Glutamatergic neuron (in vitro differentiated cells): ENCODE results near the gene RTL10. TPM values are rescaled to one million over a fixed set of nuclear protein-coding genes. Genes with fewer than 3 reads are reported as not detected.

Experiments used
- DNase-seq: peaks from one replicate; pipeline ENCODE4 v3.0.0; 2022
- H3K27ac Mint-ChIP-seq: one replicate; pipeline ENCODE4 v1.8.0; 2020; ENCODE audit warnings: mild to moderate bottlenecking, mixed read lengths, inconsistent platforms; ENCODE audit not compliant: unreplicated experiment
- H3K27me3 Mint-ChIP-seq: one replicate; pipeline ENCODE4 v1.8.0; 2020; ENCODE audit warnings: mild to moderate bottlenecking, moderate library complexity, mixed read lengths, inconsistent platforms; ENCODE audit not compliant: unreplicated experiment
- H3K36me3 Mint-ChIP-seq: one replicate; pipeline ENCODE4 v1.8.0; 2020; ENCODE audit warnings: mild to moderate bottlenecking, mixed read lengths, inconsistent platforms; ENCODE audit not compliant: unreplicated experiment
- H3K4me1 Mint-ChIP-seq: one replicate; pipeline ENCODE4 v1.8.0; 2020; ENCODE audit warnings: mild to moderate bottlenecking, low read depth, mixed read lengths, inconsistent platforms; ENCODE audit not compliant: unreplicated experiment
- H3K4me3 Mint-ChIP-seq: one replicate; pipeline ENCODE4 v1.8.0; 2020; ENCODE audit warnings: mild to moderate bottlenecking, mixed read lengths, inconsistent platforms; ENCODE audit not compliant: unreplicated experiment
- H3K9me3 Mint-ChIP-seq: one replicate; pipeline ENCODE4 v1.8.0; 2020; ENCODE audit warnings: mild to moderate bottlenecking, moderate library complexity, mixed read lengths, inconsistent platforms; ENCODE audit not compliant: unreplicated experiment
- CTCF ChIP-seq: fragments of 200-600 bp; sonication (generic); IDR thresholded peaks from one replicate; pipeline ENCODE4 v1.5.0; 2021; ENCODE audit not compliant: partially characterized antibody, unreplicated experiment
- total RNA-seq: library from RNA; stranded (reverse); fragmentation: NEBNext Ultra II Directional; extraction: Animal tissue kit (Norgen Biotek cat#: 25700); gene quantifications from one replicate; pipeline ENCODE4 v1.2.1, GENCODE V29; 2021; ENCODE audit not compliant: unreplicated experiment

RTL10 gene
- total RNA-seq, 1 donor from 2014 or later = 12.1 TPM

GRCh38 chr22:19815093-19815822 lies 39.4 kb downstream of the RTL10 start:
- Mint-ChIP-seq H3K9me3 (peaks cover 6% of the 10 kb centered on the region), H3K27ac (no peak overlapping the region), H3K4me3 (no peak overlapping the region), H3K4me1 (peaks cover 11% of the 10 kb centered on the region), H3K36me3 (peaks cover 3% of the 10 kb centered on the region), H3K27me3 (peaks cover 13% of the 10 kb centered on the region)
- DNase-seq = no peak
- no peak for TF ChIP-seq CTCF

- Mint-ChIP-seq H3K9me3 (peaks cover 6% of the 10 kb centered on the region), H3K4me1 (peaks cover 11% of the 10 kb centered on the region), H3K27ac (no peak overlapping the region), H3K36me3 (peaks cover 3% of the 10 kb centered on the region), H3K4me3 (no peak overlapping the region), H3K27me3 (peaks cover 13% of the 10 kb centered on the region)
- DNase-seq = no peak
- no peak for TF ChIP-seq CTCF
Measured at GRCh38 chr22:19814428-19814827, 40.2 kb downstream of the RTL10 start.

- H3K36me3 Mint-ChIP-seq = peaks cover 3% of the 10 kb centered on the region
- no peak overlapping the region for H3K27ac Mint-ChIP-seq
- peaks cover 7% of the 10 kb centered on the region for H3K9me3 Mint-ChIP-seq
- H3K4me1 Mint-ChIP-seq = peaks cover 15% of the 10 kb centered on the region
- TF ChIP-seq CTCF = no peak
- no peak for DNase-seq
- peaks cover 13% of the 10 kb centered on the region for H3K27me3 Mint-ChIP-seq
- no peak overlapping the region for H3K4me3 Mint-ChIP-seq
Measured at GRCh38 chr22:19812910-19813309, 41.8 kb downstream of the RTL10 start.

- DNase-seq = no peak
- H3K4me1 Mint-ChIP-seq = peaks cover 15% of the 10 kb centered on the region
- TF ChIP-seq CTCF = no peak
Measured at GRCh38 chr22:19811811-19812771, 42.6 kb downstream of the RTL10 start.

More at GRCh38 chr22:19811811-19812771, 42.6 kb downstream of the RTL10 start:
- Mint-ChIP-seq H3K27me3 (peaks cover 11% of the 10 kb centered on the region), H3K9me3 (peaks cover 5% of the 10 kb centered on the region), H3K27ac (no peak overlapping the region), H3K36me3 (peaks cover 3% of the 10 kb centered on the region), H3K4me3 (no peak overlapping the region)
